IPS-15b (cell line): Measurements from ENCODE around the gene FRS2.

Experiments
- H3K27me3 ChIP-seq: one replicate; pipeline ENCODE4 v1.6.1; 2013; ENCODE audit warnings: low read length; ENCODE audit not compliant: control insufficient read depth, insufficient read depth
- H3K36me3 ChIP-seq: one replicate; pipeline ENCODE4 v1.6.1; 2013; ENCODE audit warnings: low read length; ENCODE audit not compliant: control insufficient read depth, insufficient read depth
- H3K4me1 ChIP-seq: one replicate; pipeline ENCODE4 v1.6.1; 2013; ENCODE audit warnings: mild to moderate bottlenecking, low read length; ENCODE audit not compliant: control insufficient read depth, insufficient read depth
- H3K4me3 ChIP-seq: one replicate; pipeline ENCODE4 v1.5.1; 2013; ENCODE audit warnings: low read depth, low read length
- H3K9ac ChIP-seq: one replicate; pipeline ENCODE4 v1.6.1; 2013; ENCODE audit warnings: low read depth, mild to moderate bottlenecking, low read length
- H3K9me3 ChIP-seq: one replicate; pipeline ENCODE4 v1.6.1; 2013; ENCODE audit warnings: mild to moderate bottlenecking, low read length; ENCODE audit not compliant: control insufficient read depth, insufficient read depth

Gene FRS2

GRCh38 chr12:69621551-69621950 lies 151.4 kb downstream of the FRS2 start:
- Histone ChIP-seq H3K27me3 (no peaks in the 10 kb centered on the region), H3K9ac (no peak overlapping the region), H3K4me1 (no peaks in the 10 kb centered on the region), H3K4me3 (no peak overlapping the region), H3K36me3 (no peaks in the 10 kb centered on the region), H3K9me3 (no peaks in the 10 kb centered on the region)

DNA sequence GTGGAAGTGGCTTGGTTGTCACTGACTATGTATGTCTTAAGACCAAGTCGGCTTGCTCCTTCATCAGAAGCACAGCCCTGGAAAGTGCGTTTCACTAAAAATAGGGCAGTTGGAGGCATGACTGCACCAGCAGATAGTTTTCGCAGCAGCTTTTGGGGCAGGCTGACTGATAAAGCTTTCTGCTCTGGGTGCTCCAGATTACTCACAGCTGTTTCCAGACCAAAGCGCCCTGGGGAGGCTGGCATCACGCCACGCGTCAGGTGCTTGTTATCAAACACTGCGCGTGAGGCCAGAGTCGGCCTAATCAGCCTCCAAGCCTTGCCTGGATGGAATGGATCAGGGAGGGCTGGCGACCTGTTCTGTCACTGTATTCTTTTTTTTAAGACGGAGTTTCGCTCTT lies 153.8 kb downstream of the FRS2 start:
- H3K36me3 ChIP-seq, result no peaks in the 10 kb centered on the region
- no peak overlapping the region for H3K4me3 ChIP-seq
- H3K27me3 ChIP-seq, result no peaks in the 10 kb centered on the region
- no peak overlapping the region for H3K9ac ChIP-seq
- H3K4me1 ChIP-seq, result no peaks in the 10 kb centered on the region
- H3K9me3 ChIP-seq, result no peaks in the 10 kb centered on the region

DNA sequence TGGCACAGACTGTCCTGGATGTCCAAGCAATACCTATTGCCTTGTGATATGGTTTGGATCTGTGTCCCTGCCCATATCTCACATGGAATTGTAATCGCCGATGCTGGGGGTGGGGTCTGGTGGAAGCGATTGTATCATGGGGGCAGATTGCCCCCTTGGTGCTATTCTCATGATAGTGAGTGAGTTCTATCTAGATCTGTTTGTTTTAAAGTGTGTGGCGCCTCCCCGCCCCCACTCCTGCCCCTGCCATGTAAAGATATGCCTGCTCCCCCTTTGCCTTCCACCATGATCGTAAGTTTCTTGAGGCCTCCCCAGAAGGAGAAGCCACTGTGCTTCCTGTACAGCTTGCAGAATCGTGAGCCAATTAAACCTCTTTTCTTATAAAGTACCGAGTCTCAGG lies 157.3 kb downstream of the FRS2 start:
- Histone ChIP-seq H3K27me3 (no peaks in the 10 kb centered on the region), H3K36me3 (no peaks in the 10 kb centered on the region)

More for the DNA sequence above, 157.3 kb downstream of the FRS2 start:
- Histone ChIP-seq H3K4me1 (no peaks in the 10 kb centered on the region), H3K9ac (no peak overlapping the region), H3K9me3 (no peaks in the 10 kb centered on the region), H3K4me3 (no peak overlapping the region)
